NK-92 (cell line): ENCODE results near the gene OR10J5.
"Not testable (repeated sequence)": the region's sequence is repeated elsewhere in the genome, so short reads cannot be mapped to it uniquely, and the experiment has no call there.

Experiments
- DNase-seq: peaks from one replicate; lab custom pipeline; 2025; ENCODE audit not compliant: unreplicated experiment; lab: John Stamatoyannopoulos, UW

OR10J5 gene, protein sequence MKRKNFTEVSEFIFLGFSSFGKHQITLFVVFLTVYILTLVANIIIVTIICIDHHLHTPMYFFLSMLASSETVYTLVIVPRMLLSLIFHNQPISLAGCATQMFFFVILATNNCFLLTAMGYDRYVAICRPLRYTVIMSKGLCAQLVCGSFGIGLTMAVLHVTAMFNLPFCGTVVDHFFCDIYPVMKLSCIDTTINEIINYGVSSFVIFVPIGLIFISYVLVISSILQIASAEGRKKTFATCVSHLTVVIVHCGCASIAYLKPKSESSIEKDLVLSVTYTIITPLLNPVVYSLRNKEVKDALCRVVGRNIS

DNA sequence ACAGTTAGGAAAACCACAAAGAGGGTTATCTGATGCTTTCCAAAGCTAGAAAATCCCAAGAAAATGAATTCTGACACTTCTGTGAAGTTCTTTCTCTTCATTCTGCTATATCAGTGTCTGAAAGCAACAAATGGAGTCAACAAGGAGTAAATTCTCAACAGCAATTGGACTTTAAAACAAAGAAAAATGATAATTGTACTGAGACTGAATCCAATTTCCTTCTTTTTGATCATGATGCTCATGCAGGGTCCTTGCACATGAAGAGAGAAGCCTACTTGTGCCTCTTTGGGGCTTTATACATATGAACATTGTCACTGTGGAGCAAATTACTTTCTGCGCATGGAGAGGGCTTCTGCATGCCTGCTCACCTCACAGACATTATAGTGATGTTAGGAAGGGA lies at the start of gene OR10J5:
TSS of gene OR10J5 (minus strand) at position 101 of the 400 bp plus-strand sequence. CDS start at position 101, 0 bp downstream.
- no peak for DNase-seq

GRCh38 chr1:159584536-159584935 lies 48.7 kb upstream of the OR10J5 start:
- no peak for DNase-seq

DNA sequence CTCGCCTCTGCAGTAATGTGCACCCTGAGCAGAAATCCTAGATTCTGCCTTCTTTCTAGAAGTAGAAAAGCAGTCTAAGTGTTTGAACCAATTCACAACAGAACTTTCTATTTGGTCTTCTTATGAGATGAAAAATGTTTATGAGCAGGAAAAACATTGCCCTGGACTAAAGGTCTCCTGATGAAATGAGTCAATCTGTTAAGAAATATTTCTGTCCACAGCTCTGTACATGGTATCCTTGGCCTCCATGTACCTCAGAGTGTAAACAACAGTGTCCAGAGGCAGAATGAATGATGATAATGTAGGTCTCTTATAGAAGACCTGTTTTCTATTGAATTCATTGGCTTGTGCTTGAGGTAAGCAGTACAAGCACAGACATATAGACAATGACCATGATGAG lies 45.6 kb upstream of the OR10J5 start:
- DNase-seq: no peak

DNA sequence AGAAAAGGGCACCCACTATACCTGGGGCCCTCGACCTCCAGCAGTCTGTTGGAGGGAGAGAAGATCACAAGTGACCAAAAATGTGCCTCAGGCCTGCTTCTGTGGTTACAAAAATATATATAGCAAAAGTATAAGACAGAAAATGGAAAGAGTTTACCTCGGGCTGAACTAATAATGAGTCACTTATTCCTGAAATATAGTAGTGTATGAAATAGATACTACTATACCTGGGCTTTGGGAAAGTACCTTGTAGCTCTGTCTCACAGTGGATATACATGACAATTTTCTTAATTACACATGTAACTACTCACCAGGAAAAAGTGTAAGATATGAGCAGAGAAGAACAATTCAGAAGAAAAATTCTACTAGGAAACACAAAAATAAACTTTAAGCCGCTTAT lies 44.5 kb upstream of the OR10J5 start:
- DNase-seq: no peak

GRCh38 chr1:159577446-159577845 lies 41.6 kb upstream of the OR10J5 start:
- no peak for DNase-seq

GRCh38 chr1:159562680-159563079 lies 26.9 kb upstream of the OR10J5 start:
- no peak for DNase-seq

DNA sequence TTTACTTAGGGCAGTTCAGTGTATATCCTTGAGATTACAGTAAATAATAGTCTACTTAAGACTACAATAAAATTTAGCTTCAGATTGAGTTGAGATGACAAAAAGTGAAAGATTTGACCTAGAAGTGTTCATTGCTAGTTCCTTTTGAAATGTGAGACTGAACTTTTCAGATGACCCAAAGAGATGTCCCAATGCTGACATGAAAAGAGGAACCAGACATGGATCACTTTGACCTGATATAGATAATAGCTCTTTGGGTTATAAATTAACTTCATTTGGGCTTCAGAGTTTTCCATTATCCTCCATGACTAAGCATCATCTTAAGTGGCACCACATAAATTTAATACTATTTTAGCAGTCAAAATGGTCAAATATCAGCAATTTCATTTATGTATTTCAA lies 25.7 kb upstream of the OR10J5 start:
- no peak for DNase-seq

GRCh38 chr1:159560599-159560998 lies 24.8 kb upstream of the OR10J5 start:
- no peak for DNase-seq

DNA sequence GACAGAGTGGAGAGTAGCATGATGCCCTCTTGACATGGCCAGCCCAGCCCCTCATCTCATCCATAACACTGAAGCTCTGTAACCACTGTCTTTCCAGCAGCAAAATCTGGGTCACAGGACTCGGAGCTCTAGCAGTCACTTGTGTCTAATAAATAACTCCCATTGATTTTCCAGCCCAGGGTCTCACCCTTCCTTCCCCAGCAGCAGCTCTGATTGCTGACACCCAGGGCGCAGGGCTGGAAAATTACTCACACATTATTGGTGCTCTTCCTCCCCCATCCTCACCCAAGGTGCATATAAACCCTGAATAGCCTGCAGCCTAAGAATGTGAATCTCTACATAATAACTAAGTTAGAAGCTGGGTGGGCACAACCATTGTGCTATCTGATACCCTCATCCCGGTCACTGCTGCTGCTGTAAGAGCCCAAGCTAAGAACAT lies 21.1 kb upstream of the OR10J5 start:
- no peak for DNase-seq

GRCh38 chr1:159554696-159555095 lies 18.9 kb upstream of the OR10J5 start:
- no peak for DNase-seq

GRCh38 chr1:159554261-159554660 lies 18.5 kb upstream of the OR10J5 start:
- no peak for DNase-seq

DNA sequence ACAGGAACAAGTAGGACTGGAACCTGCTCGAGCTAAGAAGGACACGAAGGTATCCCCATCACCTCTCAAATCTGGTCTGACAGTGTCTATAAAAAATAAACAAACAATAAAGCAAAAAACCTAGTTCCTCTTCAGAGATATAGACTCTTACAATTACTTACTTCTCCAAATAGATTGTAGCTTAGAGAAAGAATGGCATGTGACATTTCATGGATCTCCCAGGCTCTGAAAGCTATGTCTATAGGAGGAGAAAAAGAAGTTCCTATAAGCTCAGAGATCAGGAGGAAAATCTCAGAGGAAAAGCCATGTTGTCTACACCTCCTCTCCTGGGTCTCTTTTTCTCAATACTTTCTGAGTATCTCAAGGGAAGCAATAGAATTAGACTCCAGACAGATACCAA lies 12.3 kb upstream of the OR10J5 start:
- DNase-seq: no peak

DNA sequence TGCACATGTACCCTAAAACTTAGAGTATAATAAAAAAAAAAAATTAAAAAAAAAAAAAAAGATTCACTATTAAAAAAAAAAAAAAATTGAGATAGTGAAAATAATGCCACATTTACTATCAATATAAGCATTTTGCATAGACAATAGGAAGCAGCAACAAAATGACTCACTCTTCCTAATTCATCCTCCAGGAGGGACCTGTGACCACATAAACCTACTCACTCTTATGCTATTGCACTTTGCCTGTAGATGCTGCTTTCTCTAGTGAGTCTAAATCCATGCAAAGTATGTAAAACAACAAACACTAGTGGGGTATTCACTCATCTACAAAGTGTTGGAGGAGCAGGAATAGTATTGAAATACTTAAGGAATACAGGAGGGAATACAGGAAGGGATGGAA lies 2.9 kb downstream of the OR10J5 start:
- no peak for DNase-seq

GRCh38 chr1:159524792-159525191 lies 11.0 kb downstream of the OR10J5 start:
- DNase-seq: not testable (repeated sequence)

GRCh38 chr1:159510229-159510541 lies 25.6 kb downstream of the OR10J5 start:
- no peak for DNase-seq

- DNase-seq: no peak
These were observed 26.2 kb downstream of the OR10J5 start for GRCh38 chr1:159509440-159510228.

DNA sequence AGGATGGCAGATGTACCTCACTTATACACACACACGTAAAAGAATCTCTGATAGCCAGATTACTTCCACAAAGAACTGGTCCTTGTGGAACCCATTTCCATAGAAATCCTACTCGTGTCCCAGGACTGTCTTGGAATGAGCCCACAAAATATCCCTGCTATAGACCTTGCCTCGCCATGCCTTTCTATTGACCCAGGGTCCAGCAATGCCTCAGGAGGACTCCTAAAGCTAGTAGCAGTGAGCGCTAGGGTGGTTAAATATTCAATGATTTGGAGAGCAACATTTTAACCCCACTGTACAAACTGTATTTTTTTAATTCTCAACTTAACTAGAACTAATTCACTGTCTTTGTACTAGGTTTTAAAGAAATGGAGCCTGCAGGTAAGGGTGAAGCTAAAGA lies 26.9 kb downstream of the OR10J5 start:
- no peak for DNase-seq

GRCh38 chr1:159505676-159506075 lies 30.1 kb downstream of the OR10J5 start:
- no peak for DNase-seq

- DNase-seq: no peak
These were observed 34.7 kb downstream of the OR10J5 start for GRCh38 chr1:159501082-159501481.

- DNase-seq: not testable (repeated sequence)
These were observed 41.1 kb downstream of the OR10J5 start for GRCh38 chr1:159494513-159495210.

DNA sequence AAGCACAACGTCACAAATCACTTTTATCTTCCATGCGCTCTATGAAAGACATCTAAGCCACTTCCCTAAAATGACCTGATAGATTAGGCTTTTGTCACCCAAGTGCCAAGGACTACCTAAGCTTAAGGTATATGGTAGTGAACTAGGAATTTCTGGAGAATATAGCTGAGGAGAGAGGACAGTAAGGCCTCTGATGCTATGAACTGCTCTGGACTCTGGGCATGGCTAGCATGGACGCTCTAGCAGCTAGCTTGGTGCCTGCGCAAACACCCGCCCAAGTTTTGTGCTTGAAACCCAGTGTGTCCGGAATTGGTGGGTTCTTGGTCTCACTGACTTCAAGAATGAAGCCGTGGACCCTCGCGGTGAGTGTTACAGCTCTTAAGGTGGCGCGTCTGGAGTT lies 42.5 kb downstream of the OR10J5 start:
- no peak for DNase-seq
